ENCODE results near the gene TRIM46. TPM values are rescaled to one million over a fixed set of nuclear protein-coding genes. Genes with fewer than 3 reads are reported as not detected.

TRIM46 gene
- total RNA-seq, 1 experiment from 2014 or later = 18.4 TPM

GRCh38 chr1:155177918-155178281 lies 4.3 kb downstream of the TRIM46 start:
- no peaks in the 10 kb centered on the region for H3K9me3 Mint-ChIP-seq
- Histone ChIP-seq H3K27ac (ENCODE audit: insufficient read length, low read depth, low read length) (no peak overlapping the region), H4K20me1 (ENCODE audit: control insufficient read depth, insufficient read depth, insufficient read length) (no peaks in the 10 kb centered on the region), H2BK15ac (ENCODE audit: low read depth, low read length) (no peak overlapping the region), H3K18ac (ENCODE audit: insufficient read length, low read depth, low read length) (no peak overlapping the region), H3K4me1 (ENCODE audit: insufficient read depth, low read length) (no peaks in the 10 kb centered on the region), H2BK20ac (ENCODE audit: low read depth, low read length, poor library complexity, severe bottlenecking) (no peak overlapping the region), H3K23me2 (ENCODE audit: insufficient read length, low read depth, low read length, poor library complexity, severe bottlenecking) (peaks cover 14% of the 10 kb centered on the region), H3T11ph (ENCODE audit: low read length) (no peak overlapping the region), H2AFZ (ENCODE audit: low read length) (no peak overlapping the region), H3K14ac (ENCODE audit: insufficient read depth, low read length) (no peak overlapping the region), H2BK120ac (ENCODE audit: low read depth, low read length, poor library complexity, severe bottlenecking) (no peak overlapping the region), H4K8ac (replicated peaks; ENCODE audit: insufficient read length, low read depth, low read length) (no peak overlapping the region), H2BK12ac (ENCODE audit: insufficient read length, low read depth, low read length) (no peak overlapping the region), H3K56ac (ENCODE audit: insufficient read length, low read depth, low read length) (no peak overlapping the region), H3K79me2 (ENCODE audit: insufficient read depth, low read length) (no peaks in the 10 kb centered on the region), H2AK5ac (ENCODE audit: insufficient read length, low read length) (no peak overlapping the region), H2BK5ac (ENCODE audit: insufficient read length, low read length) (no peak overlapping the region), H4K5ac (ENCODE audit: insufficient read length, low read depth, low read length) (no peak overlapping the region), H3K9me3 (ENCODE audit: control insufficient read depth, low read depth, low read length) (no peaks in the 10 kb centered on the region), H3K23ac (ENCODE audit: insufficient read length, low read depth, low read length) (no peak overlapping the region), H3K4ac (ENCODE audit: low read depth, low read length) (no peak overlapping the region), H3K27me3 (ENCODE audit: insufficient read depth, low read length) (no peaks in the 10 kb centered on the region), H3K79me1 (ENCODE audit: insufficient read depth, low read depth, low read length, poor library complexity, severe bottlenecking) (no peaks in the 10 kb centered on the region), H4K91ac (ENCODE audit: insufficient read length, low read depth, low read length) (no peak overlapping the region), H3K9ac (ENCODE audit: extremely low read depth, insufficient read length, low read length) (no peak overlapping the region), H3K4me2 (ENCODE audit: insufficient read depth, insufficient read length, low read length) (no peak overlapping the region)
- no CpG with 5 or more reads among the region's 9 CpGs for WGBS (ENCODE audit: extremely low coverage, insufficient read length, low lambda C conversion rate)
- peaks cover 38 to 57% (median 53%) of the 10 kb centered on the region in 3 experiments for H3K36me3 Mint-ChIP-seq (ENCODE audit: insufficient read depth in 1 of 3, low read depth in 3 of 3)
- H3K27ac Mint-ChIP-seq = no peak overlapping the region
- H3K4me1 Mint-ChIP-seq = peaks cover 15 to 28% of the 10 kb centered on the region in 2 experiments
- no peaks in the 10 kb centered on the region; the same call in none of the 2 replicates for H3K27me3 Mint-ChIP-seq (ENCODE audit: low read depth)
- no peak overlapping the region; a peak in 1 of 5 replicates for H3K4me3 Mint-ChIP-seq
- no peak for DNase-seq
- no peak for TF ChIP-seq CTCF (conservative IDR thresholded peaks at IDR 0.05)

All from H9 (cell line).